MG63 (cell line): ENCODE results near the gene SPRR2E. TPM values are rescaled to one million over a fixed set of nuclear protein-coding genes. Genes with fewer than 3 reads are reported as not detected.
"Not testable (repeated sequence)": the region's sequence is repeated elsewhere in the genome, so short reads cannot be mapped to it uniquely, and the experiment has no call there.

Source experiments
- DNase-seq: peaks from one replicate; pipeline ENCODE4 v3.0.0-alpha.2; 2020
- H3K27me3 ChIP-seq: fragments of 250-450 bp; sonication (Bioruptor Pico); 2 replicates; pipeline ENCODE4 v1.5.1; 2020; ENCODE audit warnings: mild to moderate bottlenecking, moderate library complexity
- H3K36me3 ChIP-seq: fragments of 250-450 bp; sonication (Bioruptor Pico); 2 replicates; pipeline ENCODE4 v1.5.1; 2020; ENCODE audit warnings: mild to moderate bottlenecking, moderate library complexity
- H3K4me3 ChIP-seq: fragments of 250-450 bp; sonication (Bioruptor Pico); 2 replicates; pipeline ENCODE4 v1.5.1; 2020; ENCODE audit warnings: mild to moderate bottlenecking, moderate library complexity
- H3K9me3 ChIP-seq: fragments of 250-450 bp; sonication (Bioruptor Pico); 2 replicates; pipeline ENCODE4 v1.5.1; 2020; ENCODE audit warnings: mild to moderate bottlenecking, moderate library complexity
- total RNA-seq: library from RNA; depleted of rRNA; stranded (reverse); fragments of >200 nt; shearing (Covaris generic); gene quantifications from 2 replicates; pipeline ENCODE4 v1.2.3, GENCODE V29; 2014; ENCODE audit warnings: low replicate concordance; rRNA removed

The SPRR2E gene
- total RNA-seq, 1 experiment from 2014 or later: not detected

GRCh38 chr1:153087652-153088051, 6.7 kb downstream of the SPRR2E start:
- Histone ChIP-seq H3K36me3 (no peaks in the 10 kb centered on the region), H3K9me3 (no peaks in the 10 kb centered on the region; the same call in 1 of the 2 replicates), H3K4me3 (no peak overlapping the region), H3K27me3 (peaks cover 3% of the 10 kb centered on the region)
- no peak for DNase-seq

- Histone ChIP-seq H3K4me3 (no peak overlapping the region), H3K27me3 (no peaks in the 10 kb centered on the region; the same call in 1 of the 2 replicates), H3K36me3 (no peaks in the 10 kb centered on the region), H3K9me3 (0 out of 2 replicates have a peak, but pooled peaks cover 1% of the 10 kb centered on the region)
- no peak for DNase-seq
Measured at GRCh38 chr1:153081736-153082135, 12.6 kb downstream of the SPRR2E start.

DNA sequence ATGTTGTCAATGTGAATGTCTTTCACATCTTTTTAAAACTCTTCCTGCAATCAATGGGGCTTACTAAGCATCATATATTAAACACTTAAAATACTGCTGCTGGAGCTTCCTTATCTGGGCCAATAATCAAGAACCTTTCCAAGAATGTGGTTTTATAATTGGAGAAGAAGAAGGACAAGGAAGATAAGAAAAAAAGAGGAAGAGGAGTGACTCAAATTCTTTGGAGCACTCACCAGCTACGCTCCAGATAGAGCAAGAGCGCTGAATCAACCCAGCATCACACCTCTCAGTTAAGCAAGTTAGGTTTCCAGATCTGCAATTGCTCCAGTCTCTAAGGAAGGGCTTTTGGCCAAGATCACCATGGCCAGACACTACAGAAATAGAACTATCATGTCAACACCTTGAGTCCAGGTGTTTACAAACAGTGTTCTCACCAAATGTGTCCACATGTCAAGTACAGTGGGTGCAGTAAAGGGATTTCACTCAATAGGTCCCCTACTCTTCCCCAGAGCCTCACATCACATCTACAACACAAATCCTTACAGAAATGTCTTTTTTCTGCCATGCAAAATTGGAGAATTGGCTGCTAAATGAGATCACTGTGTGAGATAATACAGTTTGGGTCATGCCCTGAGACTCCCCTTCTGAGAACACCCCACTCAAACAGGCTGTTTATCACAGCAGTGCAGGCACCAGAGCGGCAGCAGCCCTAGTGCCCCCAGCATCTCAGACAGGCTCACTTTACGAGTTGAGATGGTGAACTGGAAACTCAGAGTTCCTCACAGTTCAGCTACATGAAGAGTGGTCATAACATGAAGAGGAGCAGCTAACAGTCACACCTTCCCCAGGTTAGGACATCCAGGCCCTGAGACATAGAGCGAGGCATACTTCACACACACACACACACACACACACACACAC, 21.3 kb downstream of the SPRR2E start:
- Histone ChIP-seq H3K36me3 (no peaks in the 10 kb centered on the region), H3K4me3 (no peak overlapping the region), H3K27me3 (no peaks in the 10 kb centered on the region; the same call in 1 of the 2 replicates), H3K9me3 (no peaks in the 10 kb centered on the region)
- no peak for DNase-seq

- no peaks in the 10 kb centered on the region for H3K9me3 ChIP-seq
- no peak within 1 kb of the TSS for H3K4me3 ChIP-seq
- H3K27me3 ChIP-seq: peaks cover 5% of the 10 kb centered on the region
- H3K36me3 ChIP-seq: no peaks in the 10 kb centered on the region
- DNase-seq: no peak
Measured at GRCh38 chr1:153071511-153071910, 22.8 kb downstream of the SPRR2E start, which contains the start of gene SPRR2B. TSS of gene SPRR2B (minus strand) at chr1:153071611. CDS start at chr1:153070839, 772 bp downstream.

DNA sequence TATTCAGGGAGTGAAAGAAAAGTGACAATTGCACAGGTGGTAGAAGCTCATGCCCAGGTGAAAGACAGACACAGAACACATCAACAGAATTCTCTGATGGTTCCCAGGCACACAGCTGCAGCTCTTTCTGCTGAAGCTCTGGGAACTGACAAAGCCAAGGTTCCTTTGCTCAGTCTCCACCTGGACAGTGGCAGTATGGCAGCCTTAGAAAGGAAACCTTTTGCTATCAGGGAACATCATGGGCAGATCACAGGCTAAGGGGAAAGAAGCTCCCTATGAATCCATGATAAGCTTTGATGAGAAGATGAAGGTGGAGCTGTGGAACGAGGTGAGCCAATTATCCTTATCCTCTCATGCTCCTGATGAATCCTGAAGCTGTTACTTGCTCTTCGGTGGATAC, 24.1 kb downstream of the SPRR2E start:
- no peak for DNase-seq
- H3K4me3 ChIP-seq: no peak overlapping the region
- H3K27me3 ChIP-seq: peaks cover 8% of the 10 kb centered on the region
- no peaks in the 10 kb centered on the region for H3K36me3 ChIP-seq
- H3K9me3 ChIP-seq: no peaks in the 10 kb centered on the region

GRCh38 chr1:153058826-153059784, 35.2 kb downstream of the SPRR2E start:
- no peak for DNase-seq
- Histone ChIP-seq H3K4me3 (no peak overlapping the region), H3K36me3 (no peaks in the 10 kb centered on the region), H3K27me3 (peaks cover 14% of the 10 kb centered on the region), H3K9me3 (no peaks in the 10 kb centered on the region)

DNA sequence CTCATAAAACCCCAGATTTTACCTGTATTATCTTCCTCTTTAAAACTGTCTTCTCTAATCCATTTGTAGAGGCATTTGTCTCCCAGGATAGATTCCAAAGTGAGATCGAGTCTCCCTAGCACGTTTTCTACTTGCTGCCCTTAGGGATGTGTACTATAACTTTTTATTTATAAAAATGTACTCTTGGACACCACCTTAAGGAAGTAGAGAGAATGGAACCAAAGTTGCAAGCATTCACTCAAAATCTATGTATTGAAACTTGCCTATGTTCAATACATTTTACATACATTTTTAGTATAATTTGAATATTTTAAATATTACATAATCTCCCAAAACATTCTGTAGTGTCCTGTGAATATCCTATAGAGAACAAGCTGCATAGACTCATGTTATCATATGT, 36.2 kb downstream of the SPRR2E start:
- H3K4me3 ChIP-seq: no peak overlapping the region
- no peak for DNase-seq
- H3K9me3 ChIP-seq: no peaks in the 10 kb centered on the region
- H3K36me3 ChIP-seq: no peaks in the 10 kb centered on the region
- H3K27me3 ChIP-seq: peaks cover 16% of the 10 kb centered on the region

DNA sequence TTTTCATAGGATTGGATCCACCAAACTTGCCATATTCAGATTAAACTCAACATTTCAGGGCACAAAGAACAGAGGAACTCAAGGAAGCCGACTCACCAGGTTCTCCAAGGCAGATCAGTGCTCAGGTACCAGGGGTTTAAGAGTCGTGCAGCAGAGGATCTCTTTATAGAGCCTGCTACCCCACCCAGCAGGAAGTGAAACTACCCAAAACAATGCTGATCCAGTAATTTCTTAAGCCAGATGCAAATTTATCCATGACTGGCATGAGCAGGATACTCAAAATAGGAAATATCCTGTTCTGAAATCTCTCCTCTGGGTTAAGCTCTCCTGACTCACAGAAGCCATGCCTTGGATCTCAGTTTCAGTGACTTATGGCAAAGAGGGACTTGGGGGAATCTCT, 37.0 kb downstream of the SPRR2E start, which contains the start of gene SPRR2A:
Gene SPRR2A (minus strand): TSS at position 138 of the 400 bp plus-strand sequence. CDS start 777 bp downstream, outside the sequence.
- Histone ChIP-seq H3K4me3 (no peak within 1 kb of the TSS), H3K9me3 (no peaks in the 10 kb centered on the region), H3K36me3 (no peaks in the 10 kb centered on the region), H3K27me3 (peaks cover 16% of the 10 kb centered on the region)
- DNase-seq: no peak

DNA sequence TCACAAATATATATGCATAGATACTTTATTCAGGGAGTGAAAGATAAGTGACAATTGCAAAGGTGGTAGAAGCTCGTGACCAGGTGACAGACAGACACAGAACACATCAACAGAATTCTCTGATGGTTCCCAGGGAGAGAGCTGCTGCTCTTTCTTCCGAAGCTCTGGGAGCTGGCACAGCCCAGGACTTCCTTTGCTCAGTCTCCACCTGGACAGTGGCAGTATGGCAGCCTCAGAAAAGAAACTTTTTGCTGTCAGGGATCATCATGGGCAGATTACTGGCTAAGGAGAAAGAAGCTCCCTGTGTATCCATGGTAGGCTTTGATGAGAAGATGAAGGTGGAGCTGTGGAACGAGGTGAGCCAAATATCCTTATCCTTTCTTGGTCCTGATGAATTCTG, 38.2 kb downstream of the SPRR2E start:
- peaks cover 20% of the 10 kb centered on the region for H3K27me3 ChIP-seq
- not testable (repeated sequence) for H3K9me3 ChIP-seq, H3K4me3 ChIP-seq, H3K36me3 ChIP-seq, DNase-seq

- Histone ChIP-seq H3K4me3 (no peak overlapping the region), H3K36me3 (no peaks in the 10 kb centered on the region), H3K9me3 (no peaks in the 10 kb centered on the region), H3K27me3 (peaks cover 16% of the 10 kb centered on the region)
- no peak for DNase-seq
Measured at GRCh38 chr1:153049211-153049610, 45.1 kb downstream of the SPRR2E start.

Other genes with a start within 250 kb of the SPRR2E start
- gene LCE7A, start 234.5 kb downstream of the SPRR2E start, total RNA-seq: not detected in 2 replicates
- gene SMCP, start 216.2 kb downstream of the SPRR2E start, total RNA-seq: not detected in 2 replicates
- gene IVL, start 186.0 kb downstream of the SPRR2E start, total RNA-seq: not detected in 2 replicates
- gene SPRR5, start 147.3 kb downstream of the SPRR2E start, total RNA-seq: not detected in 2 replicates
- not detected in 2 replicates for gene SPRR4, start 123.9 kb downstream of the SPRR2E start, total RNA-seq
- gene SPRR1A, start 110.4 kb downstream of the SPRR2E start, total RNA-seq: not detected in 2 replicates
- not detected in 2 replicates for gene SPRR3, start 92.8 kb downstream of the SPRR2E start, total RNA-seq
- not detected in 2 replicates for gene SPRR1B, start 63.3 kb downstream of the SPRR2E start, total RNA-seq
- not detected in 2 replicates for gene SPRR2D, start 53.4 kb downstream of the SPRR2E start, total RNA-seq
- not detected in 2 replicates for gene SPRR2A, start 37.0 kb downstream of the SPRR2E start, total RNA-seq
- gene SPRR2B, start 22.9 kb downstream of the SPRR2E start, total RNA-seq: not detected in 2 replicates
- not detected in 2 replicates for gene SPRR2F, start 19.0 kb upstream of the SPRR2E start, total RNA-seq
- not detected in 2 replicates for gene SPRR2G, start 56.4 kb upstream of the SPRR2E start, total RNA-seq
- not detected in 2 replicates for gene LELP1, start 108.9 kb upstream of the SPRR2E start, total RNA-seq
- gene PRR9, start 123.1 kb upstream of the SPRR2E start, total RNA-seq: 0.07 and 1.0 TPM in 2 replicates
- not detected in 2 replicates for gene LORICRIN, start 165.2 kb upstream of the SPRR2E start, total RNA-seq
- not detected in 2 replicates for gene PGLYRP3, start 218.4 kb upstream of the SPRR2E start, total RNA-seq